HepG2 (cell line): ENCODE results near the gene FIBP. TPM values are rescaled to one million over a fixed set of nuclear protein-coding genes. Genes with fewer than 3 reads are reported as not detected.

Experiments used
- ARHGAP35 ChIP-seq: sonication (generic); formaldehyde crosslinking; IDR thresholded peaks from 2 replicates; pipeline ENCODE4 v1.9.0; 2022; ENCODE audit warnings: mild to moderate bottlenecking, inconsistent platforms, moderate library complexity, missing genetic modification reagents, borderline replicate concordance
- BHLHE40 ChIP-seq: IDR thresholded peaks from 2 replicates; pipeline ENCODE4 v1.6.1; 2011; ENCODE audit warnings: low read length, improper control_type of control experiment
- CC2D1A ChIP-seq: sonication (generic); formaldehyde crosslinking; IDR thresholded peaks from 2 replicates; pipeline ENCODE4 v1.8.1; 2023; ENCODE audit warnings: mild to moderate bottlenecking, missing genetic modification reagents
- CENPBD1 ChIP-seq: sonication (generic); formaldehyde crosslinking; IDR thresholded peaks from 2 replicates; pipeline ENCODE4 v1.8.0; 2022; ENCODE audit warnings: missing genetic modification reagents, low read depth, mild to moderate bottlenecking, borderline replicate concordance
- DNMT3B ChIP-seq: conservative IDR thresholded peaks from 2 replicates; pipeline ENCODE4 v1.6.1; 2016; ENCODE audit warnings: missing biosample characterization, control low read depth
- FLYWCH1 ChIP-seq: sonication (generic); formaldehyde crosslinking; IDR thresholded peaks from 2 replicates; pipeline ENCODE4 v1.8.1; 2023; ENCODE audit warnings: mild to moderate bottlenecking, missing genetic modification reagents
- GLI4 ChIP-seq: sonication (generic); formaldehyde crosslinking; IDR thresholded peaks from 2 replicates; pipeline ENCODE4 v1.5.1; 2020; ENCODE audit warnings: missing genetic modification reagents, mild to moderate bottlenecking, moderate library complexity, borderline replicate concordance
- HNF1B ChIP-seq: sonication (generic); formaldehyde crosslinking; IDR thresholded peaks from 2 replicates; pipeline ENCODE4 v1.5.1; 2020; ENCODE audit warnings: mild to moderate bottlenecking, moderate library complexity, missing genetic modification reagents
- IRF1 ChIP-seq: sonication (generic); formaldehyde crosslinking; IDR thresholded peaks from 2 replicates; pipeline ENCODE4 v1.4.0; 2020; ENCODE audit warnings: low read depth, mild to moderate bottlenecking, missing genetic modification reagents
- KDM2A ChIP-seq: sonication (generic); formaldehyde crosslinking; IDR thresholded peaks from 2 replicates; pipeline ENCODE4 v1.4.0; 2020; ENCODE audit warnings: low read depth, missing genetic modification reagents, borderline replicate concordance
- KDM4B ChIP-seq: sonication (generic); formaldehyde crosslinking; IDR thresholded peaks from 2 replicates; pipeline ENCODE4 v1.4.0; 2020; ENCODE audit warnings: missing genetic modification reagents
- MLX ChIP-seq: IDR thresholded peaks from 2 replicates; pipeline ENCODE4 v1.6.1; 2016
- NCOA1 ChIP-seq: sonication (generic); formaldehyde crosslinking; IDR thresholded peaks from 2 replicates; pipeline ENCODE4 v1.9.0; 2021; ENCODE audit warnings: missing genetic modification reagents
- PAWR ChIP-seq: sonication (generic); formaldehyde crosslinking; IDR thresholded peaks from 2 replicates; pipeline ENCODE4 v1.4.0; 2020; ENCODE audit warnings: missing genetic modification reagents, mild to moderate bottlenecking, borderline replicate concordance
- PHF21A ChIP-seq: sonication (generic); formaldehyde crosslinking; IDR thresholded peaks from 2 replicates; pipeline ENCODE4 v1.5.0; 2020; ENCODE audit warnings: mild to moderate bottlenecking, missing genetic modification reagents
- POLR2AphosphoS5 ChIP-seq: IDR thresholded peaks from 2 replicates; pipeline ENCODE4 v1.6.1; 2012; ENCODE audit warnings: low read depth, low read length
- RARA ChIP-seq: IDR thresholded peaks from 2 replicates; pipeline ENCODE4 v1.6.1; 2016; ENCODE audit warnings: missing genetic modification reagents, missing compliant biosample characterization
- SSRP1 ChIP-seq: IDR thresholded peaks from 2 replicates; pipeline ENCODE4 v1.6.1; 2016; ENCODE audit warnings: control low read depth
- TFE3 ChIP-seq: IDR thresholded peaks from 2 replicates; pipeline ENCODE4 v1.6.1; 2016
- ZBTB7B ChIP-seq: sonication (generic); formaldehyde crosslinking; IDR thresholded peaks from 2 replicates; pipeline ENCODE4 v1.4.0; 2020; ENCODE audit warnings: missing genetic modification reagents
- ZNF136 ChIP-seq: sonication (generic); formaldehyde crosslinking; IDR thresholded peaks from 2 replicates; pipeline ENCODE4 v1.8.1; 2022; ENCODE audit warnings: low read depth, mild to moderate bottlenecking, moderate library complexity, missing genetic modification reagents
- ZNF382 ChIP-seq: sonication (generic); formaldehyde crosslinking; IDR thresholded peaks from 2 replicates; pipeline ENCODE4 v1.5.0; 2020; ENCODE audit warnings: missing genetic modification reagents, mild to moderate bottlenecking, borderline replicate concordance
- ZNF446 ChIP-seq: sonication (generic); formaldehyde crosslinking; IDR thresholded peaks from 2 replicates; pipeline ENCODE4 v1.5.0; 2020; ENCODE audit warnings: mild to moderate bottlenecking, missing genetic modification reagents
- ZNF543 ChIP-seq: sonication (generic); formaldehyde crosslinking; IDR thresholded peaks from 2 replicates; pipeline ENCODE4 v1.4.0; 2020; ENCODE audit warnings: mild to moderate bottlenecking, missing genetic modification reagents
- ZNF569 ChIP-seq: sonication (generic); formaldehyde crosslinking; IDR thresholded peaks from 2 replicates; pipeline ENCODE4 v1.5.0; 2020; ENCODE audit warnings: mild to moderate bottlenecking, missing genetic modification reagents, moderate library complexity, borderline replicate concordance
- ZNF761 ChIP-seq: sonication (generic); formaldehyde crosslinking; conservative IDR thresholded peaks from 2 replicates; pipeline ENCODE4 v1.4.0; 2020; ENCODE audit warnings: mild to moderate bottlenecking, missing genetic modification reagents
- polyA plus RNA-seq, 8 experiments: library from polyadenylated mRNA; depleted of rRNA in 3 of 8; stranded (reverse) in 7 of 8; unstranded in 1 of 8; fragments of >200 nt; fragmentation: Illumina TruSeq in 4 of 8; extraction: Trizol in 4 of 8; gene quantifications; 2 replicates each; pipeline versions ENCODE4 v1.2.1 to v1.2.3, GENCODE V29; 2011 to 2016; ENCODE audit warnings: low read depth in 4 of 8, missing spikeins in 1 of 8, mixed read lengths in 1 of 8; ENCODE audit not compliant: insufficient read depth in 1 of 8
- total RNA-seq, 5 experiments: library from RNA; depleted of rRNA; stranded (reverse); fragments of >200 nt; fragmentation: Illumina TruSeq; extraction: Trizol; gene quantifications; 2 replicates each; pipeline ENCODE4 v1.2.3, GENCODE V29; 2016; ENCODE audit warnings: low read depth in 1 of 5

FIBP gene
- total and polyA plus RNA-seq, 2 of the 13 experiments (the other 11 are each of a cell fraction or from before 2014, with no cell fraction given), result 42.9 to 62.1 TPM

GRCh38 chr11:65856689-65857499 lies 31.4 kb downstream of the FIBP start (continued):
- 0 out of 2 replicates have a peak, but pooled peaks have one; percentile 72 for TF ChIP-seq KDM2A
- TF ChIP-seq CENPBD1, result no peak; the same call in 1 of the 2 replicates
- TF ChIP-seq BHLHE40, result peak; percentile 47; the same call in 1 of the 2 replicates
- TF ChIP-seq TFE3 (CRISPR knock-in tag), result peak; percentile 29
- 0 out of 2 replicates have a peak, but pooled peaks have one; percentile 23 for TF ChIP-seq POLR2AphosphoS5
- TF ChIP-seq HNF1B (CRISPR knock-in tag), result peak; percentile 32; the same call in 1 of the 2 replicates
- TF ChIP-seq GLI4 (CRISPR knock-in tag), result peak; percentile 78; the same call in 1 of the 2 replicates
- TF ChIP-seq IRF1 (CRISPR knock-in tag), result no peak; the same call in 1 of the 2 replicates
- TF ChIP-seq ZNF382, result no peak
- TF ChIP-seq MLX (CRISPR knock-in tag), result 0 out of 2 replicates have a peak, but pooled peaks have one; percentile 9
- TF ChIP-seq ARHGAP35 (CRISPR knock-in tag), result peak; percentile 25; the same call in 1 of the 2 replicates
- TF ChIP-seq SSRP1 (CRISPR knock-in tag), result no peak
- no peak for TF ChIP-seq PHF21A
- TF ChIP-seq ZNF136, result no peak
- no peak for TF ChIP-seq FLYWCH1 (CRISPR knock-in tag)
- no peak for TF ChIP-seq ZNF569 (CRISPR knock-in tag)
- TF ChIP-seq ZNF761 (CRISPR knock-in tag), result no peak
- TF ChIP-seq ZBTB7B, result no peak
- TF ChIP-seq RARA, result no peak; the same call in 1 of the 2 replicates
- TF ChIP-seq DNMT3B (CRISPR knock-in tag), result peak; percentile 56; the same call in 1 of the 2 replicates
- TF ChIP-seq KDM4B, result no peak
- no peak for TF ChIP-seq CC2D1A (CRISPR knock-in tag)
- TF ChIP-seq PAWR (CRISPR knock-in tag), result no peak
- 0 out of 2 replicates have a peak, but pooled peaks have one; percentile 71 for TF ChIP-seq ZNF446 (CRISPR knock-in tag)
- no peak for TF ChIP-seq NCOA1 (CRISPR knock-in tag)
- no peak for TF ChIP-seq ZNF543 (CRISPR knock-in tag)
